ENCODE results near the gene CCDC186. TPM values are rescaled to one million over a fixed set of nuclear protein-coding genes. Genes with fewer than 3 reads are reported as not detected.

Gene CCDC186
- total RNA-seq, 2 experiments from 2014 or later = 9.1 to 13.9 TPM

- H3K9me3 Mint-ChIP-seq (ENCODE audit: low read depth) = no peaks in the 10 kb centered on the region
- CTCF ChIA-PET = interaction anchor here (1.0 kb wide), 1 partner anchor 14 kb away, joined by 4 read pairs; no protein-coding TSS in a partner anchor
- POLR2A ChIA-PET = no interaction called here
- ATAC-seq (no peak), DNase-seq (no peak)
- H3K36me3 Mint-ChIP-seq (ENCODE audit: low read depth) = no peaks in the 10 kb centered on the region
- intact Hi-C loops (cut with DNase I, micrococcal nuclease) = no loop called here
- H3K4me3 Mint-ChIP-seq = no peak overlapping the region
- no peaks in the 10 kb centered on the region for H3K4me1 Mint-ChIP-seq
- H3K27ac Mint-ChIP-seq = no peak overlapping the region
- H3K27me3 Mint-ChIP-seq = peaks cover 2% of the 10 kb centered on the region
These were observed 92.0 kb downstream of the CCDC186 start for GRCh38 chr10:114081911-114082583.

- no peaks in the 10 kb centered on the region for H3K4me1 Mint-ChIP-seq
- H3K4me3 Mint-ChIP-seq = no peak overlapping the region
- H3K9me3 Mint-ChIP-seq (ENCODE audit: low read depth) = no peaks in the 10 kb centered on the region
- DNase-seq (no peak), ATAC-seq (no peak)
- intact Hi-C loops (cut with DNase I, micrococcal nuclease) = no loop called here
- no peaks in the 10 kb centered on the region for H3K36me3 Mint-ChIP-seq (ENCODE audit: low read depth)
- peaks cover 3% of the 10 kb centered on the region for H3K27me3 Mint-ChIP-seq
- ChIA-PET CTCF (interaction anchor here (0.6 kb wide), 1 partner anchor 202 kb away, joined by 3 read pairs; no protein-coding TSS in a partner anchor), POLR2A (no interaction called here)
- H3K27ac Mint-ChIP-seq = no peak overlapping the region
These were observed 94.6 kb downstream of the CCDC186 start for GRCh38 chr10:114079421-114079820.

GRCh38 chr10:114078346-114078745, 95.7 kb downstream of the CCDC186 start:
- POLR2A ChIA-PET = interaction anchor here (0.5 kb wide), 1 partner anchor 80 kb away, joined by 3 read pairs; no protein-coding TSS in a partner anchor

DNA sequence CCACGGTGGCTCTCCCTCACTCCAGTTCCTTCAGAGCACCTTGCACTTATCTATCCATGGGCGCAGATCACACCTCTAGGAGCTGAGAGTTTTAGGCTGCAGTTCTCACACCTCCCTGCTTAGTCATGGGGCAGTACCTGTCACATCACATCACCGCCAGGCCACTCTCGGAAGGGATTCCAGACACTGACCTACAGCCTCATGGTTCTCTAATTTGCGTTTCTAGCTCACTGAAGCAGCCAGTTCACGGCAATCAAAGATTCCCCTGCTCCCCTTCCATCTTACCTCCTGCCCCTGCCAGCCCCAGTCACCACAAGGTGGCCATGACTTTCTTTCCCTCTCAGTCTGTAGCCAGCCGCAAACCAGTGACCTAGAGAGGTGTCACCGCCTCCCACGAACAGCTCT, 96.2 kb downstream of the CCDC186 start:
- Mint-ChIP-seq H3K4me3 (no peak overlapping the region), H3K4me1 (peaks cover 6% of the 10 kb centered on the region), H3K9me3 (ENCODE audit: low read depth) (no peaks in the 10 kb centered on the region), H3K27me3 (peaks cover 3% of the 10 kb centered on the region), H3K36me3 (ENCODE audit: low read depth) (no peaks in the 10 kb centered on the region), H3K27ac (no peak overlapping the region)
- DNase-seq = no peak
- intact Hi-C loops (cut with DNase I, micrococcal nuclease) = no loop called here
- POLR2A ChIA-PET = no interaction called here
- CTCF ChIA-PET = no interaction called here
- no peak for ATAC-seq

More at GRCh38 chr10:114078346-114078745, 95.7 kb downstream of the CCDC186 start:
- no peak for ATAC-seq
- H3K27me3 Mint-ChIP-seq = peaks cover 3% of the 10 kb centered on the region
- intact Hi-C loops (cut with DNase I, micrococcal nuclease) = no loop called here
- no peaks in the 10 kb centered on the region for H3K9me3 Mint-ChIP-seq (ENCODE audit: low read depth)
- H3K4me1 Mint-ChIP-seq = peaks cover 5% of the 10 kb centered on the region
- DNase-seq = no peak
- no peaks in the 10 kb centered on the region for H3K36me3 Mint-ChIP-seq (ENCODE audit: low read depth)
- CTCF ChIA-PET = interaction anchor here (0.7 kb wide), 1 partner anchor 612 kb away, joined by 3 read pairs; no protein-coding TSS in a partner anchor
- no peak overlapping the region for H3K4me3 Mint-ChIP-seq
- H3K27ac Mint-ChIP-seq = no peak overlapping the region

DNA sequence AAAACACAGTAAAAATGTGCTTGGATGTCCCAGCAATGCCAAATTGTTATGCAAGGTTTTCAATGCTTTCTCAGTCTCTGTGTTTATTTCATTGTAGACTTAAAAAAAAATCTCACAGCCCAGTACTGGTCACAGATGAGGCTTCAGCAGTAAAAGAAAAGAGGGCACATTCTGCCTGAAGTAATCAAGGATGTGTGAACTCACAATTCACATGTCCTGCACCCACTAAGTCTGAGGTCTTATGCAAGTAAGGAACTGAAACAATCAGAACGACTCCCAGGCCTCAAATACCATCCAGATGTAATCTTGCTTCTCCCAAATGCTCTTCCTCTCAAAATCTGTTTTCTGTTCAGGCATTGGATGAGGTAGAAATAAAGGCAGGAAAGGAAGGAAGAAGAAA, 96.7 kb downstream of the CCDC186 start:
- Mint-ChIP-seq H3K9me3 (ENCODE audit: low read depth) (no peaks in the 10 kb centered on the region), H3K36me3 (ENCODE audit: low read depth) (no peaks in the 10 kb centered on the region), H3K4me1 (peaks cover 6% of the 10 kb centered on the region), H3K4me3 (no peak overlapping the region), H3K27ac (no peak overlapping the region), H3K27me3 (peaks cover 3% of the 10 kb centered on the region)
- ChIA-PET CTCF (no interaction called here), POLR2A (no interaction called here)
- ATAC-seq (no peak), DNase-seq (no peak)
- intact Hi-C loops (cut with DNase I, micrococcal nuclease) = no loop called here

GRCh38 chr10:114075093-114075492, 98.9 kb downstream of the CCDC186 start:
- Mint-ChIP-seq H3K27ac (no peak overlapping the region), H3K36me3 (ENCODE audit: low read depth) (no peaks in the 10 kb centered on the region), H3K9me3 (ENCODE audit: low read depth) (no peaks in the 10 kb centered on the region), H3K4me3 (no peak overlapping the region), H3K4me1 (peaks cover 9% of the 10 kb centered on the region), H3K27me3 (peaks cover 2% of the 10 kb centered on the region)
- CTCF ChIA-PET = no interaction called here
- intact Hi-C loops (cut with DNase I, micrococcal nuclease) = no loop called here
- POLR2A ChIA-PET = no interaction called here
- ATAC-seq = no peak
- DNase-seq = no peak

DNA sequence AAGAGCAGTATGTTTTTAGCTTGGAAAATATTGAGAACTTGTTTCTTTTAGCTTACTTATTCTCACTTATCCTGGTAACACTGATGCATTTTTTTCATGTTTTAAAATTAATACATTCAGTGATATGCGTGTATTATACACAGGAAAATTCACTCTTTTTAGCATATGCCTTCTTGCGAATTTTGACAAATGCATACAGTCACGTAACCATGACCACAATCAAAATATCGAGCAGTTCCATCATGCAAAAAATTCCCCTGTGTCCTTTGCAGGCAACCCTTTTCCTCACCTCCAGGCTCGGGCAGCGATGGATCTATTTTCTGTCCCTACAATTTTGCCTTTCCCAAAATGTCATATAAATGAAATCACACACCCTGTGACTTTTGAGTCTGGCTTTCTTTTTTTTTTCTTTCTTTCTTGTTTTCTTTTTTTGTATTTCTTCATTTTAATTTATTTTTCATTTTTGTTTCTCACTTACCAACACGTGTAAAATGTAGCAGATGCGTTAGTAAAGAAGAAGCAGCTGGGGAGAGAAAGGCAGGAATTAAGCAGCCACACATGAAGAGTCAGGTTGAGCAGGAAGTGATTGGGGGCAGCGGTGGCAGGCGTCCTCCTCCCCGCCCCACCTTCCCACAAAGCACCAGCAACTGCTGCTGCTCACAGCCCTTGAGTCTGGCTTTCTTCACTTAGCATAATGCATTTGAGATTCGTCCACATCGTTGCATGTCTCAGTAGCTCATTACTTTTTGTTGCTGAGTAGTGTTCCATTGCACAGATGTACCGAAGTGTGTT, 100.4 kb downstream of the CCDC186 start:
- H3K36me3 Mint-ChIP-seq (ENCODE audit: low read depth) = no peaks in the 10 kb centered on the region
- H3K27me3 Mint-ChIP-seq = peaks cover 2% of the 10 kb centered on the region
- no peaks in the 10 kb centered on the region for H3K9me3 Mint-ChIP-seq (ENCODE audit: low read depth)
- no peak overlapping the region for H3K4me3 Mint-ChIP-seq
- POLR2A ChIA-PET = no interaction called here
- CTCF ChIA-PET = no interaction called here
- intact Hi-C loops (cut with DNase I, micrococcal nuclease) = no loop called here
- H3K27ac Mint-ChIP-seq = no peak overlapping the region
- H3K4me1 Mint-ChIP-seq = peaks cover 9% of the 10 kb centered on the region
- DNase-seq (peak; percentile 17), ATAC-seq (peak; percentile 44)

DNA sequence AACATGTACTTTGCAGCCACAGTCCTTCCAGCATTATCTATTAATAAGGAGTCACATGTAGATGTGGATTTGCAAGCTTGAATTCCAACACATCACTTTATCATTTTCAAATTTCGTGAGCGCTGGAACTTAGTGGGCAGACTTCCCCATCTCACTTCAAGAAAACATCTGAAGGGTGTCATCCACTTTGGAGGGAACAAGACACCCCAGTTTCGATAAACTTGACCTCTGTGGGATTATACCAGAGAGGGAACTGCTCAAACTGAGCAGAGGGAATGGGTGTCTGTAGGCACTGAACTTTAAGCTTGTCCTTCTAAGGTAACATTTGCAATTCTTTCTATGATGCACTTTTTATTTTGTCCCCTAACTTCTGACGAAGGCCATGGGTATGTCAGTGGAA, 102.8 kb downstream of the CCDC186 start:
- no peaks in the 10 kb centered on the region for H3K27me3 Mint-ChIP-seq
- POLR2A ChIA-PET = interaction anchor here (0.5 kb wide), 1 partner anchor 926 kb away, joined by 3 read pairs; no protein-coding TSS in a partner anchor
- no peaks in the 10 kb centered on the region for H3K9me3 Mint-ChIP-seq (ENCODE audit: low read depth)
- intact Hi-C loops (cut with DNase I, micrococcal nuclease) = no loop called here
- no peak for ATAC-seq
- CTCF ChIA-PET = interaction anchor here (1.2 kb wide), 1 partner anchor 10 kb away, joined by 4 read pairs; no protein-coding TSS in a partner anchor
- no peaks in the 10 kb centered on the region for H3K36me3 Mint-ChIP-seq (ENCODE audit: low read depth)
- no peak for DNase-seq
- H3K4me3 Mint-ChIP-seq = no peak overlapping the region
- H3K27ac Mint-ChIP-seq = no peak overlapping the region
- H3K4me1 Mint-ChIP-seq = peaks cover 15% of the 10 kb centered on the region

Other genes starting within 250 kb of the CCDC186 start
- not detected for gene ADRB1, start 130.3 kb downstream of the CCDC186 start, total RNA-seq
- under 1 TPM; 0.21 to 0.25 TPM for gene TDRD1, start 5.2 kb upstream of the CCDC186 start, total RNA-seq
- gene VWA2, start 65.1 kb upstream of the CCDC186 start, total RNA-seq = not detected
- gene AFAP1L2, start 230.3 kb upstream of the CCDC186 start, total RNA-seq = 1 to 10 TPM; 1.4 to 2.0 TPM

Data from activated CD4-positive, alpha-beta T cell treated with anti-CD3 and anti-CD28 coated beads for 36 hours (primary cell).